ENCODE measurements around the gene DLAT. TPM values are rescaled to one million over a fixed set of nuclear protein-coding genes. Genes with fewer than 3 reads are reported as not detected.
"Not testable (repeated sequence)": the region's sequence is repeated elsewhere in the genome, so short reads cannot be mapped to it uniquely, and the experiment has no call there.

The DLAT gene
- total and polyA plus RNA-seq, 10 donors: 8.1 to 22.9 (median 18.4) TPM

- intact Hi-C loops (cut with DNase I; ENCODE audit: low total_unique reads): loop anchor here (5.0 kb wide), 1 partner anchor 63 kb away; the partner anchor contains the start of genes SDHD and TIMM8B
Measured at GRCh38 chr11:112024178-112024772, 933 bp upstream of the DLAT start.

GRCh38 chr11:112025707-112026106 is 499 bp downstream of the DLAT start:
- Histone ChIP-seq H3K27me3 (replicated peaks in 1 of 7) (no peaks in the 10 kb centered on the region), H3K4me1 (peaks cover 8 to 30% (median 22%) of the 10 kb centered on the region in 6 donors), H3K9me3 (no peaks in the 10 kb centered on the region), H3K36me3 (peaks cover 0 to 30% (median 24%) of the 10 kb centered on the region in 6 donors), H3K4me3 (peak overlapping the region; percentile 58 to 88 (median 82)), H3K27ac (peak overlapping the region; percentile 69 to 94 (median 92))
- WGBS, 5 donors: 0% methylated on average over 3 to 8 of the region's 8 CpGs
- no peak for DNase-seq
- intact Hi-C loops (cut with DNase I; ENCODE audit: low total_unique reads): no loop called here
- no peak for TF ChIP-seq POLR2AphosphoS5 (IDR thresholded peaks at IDR 0.05)
- TF ChIP-seq CTCF (IDR thresholded peaks at IDR 0.05 in 8 of 11, conservative IDR thresholded peaks at IDR 0.05 in 3 of 11): no peak
- no peak for TF ChIP-seq POLR2A (IDR thresholded peaks at IDR 0.05)

More at GRCh38 chr11:112024178-112024772, 933 bp upstream of the DLAT start:
- Histone ChIP-seq H3K4me3 (peak overlapping the region; percentile 58 to 88 (median 82)), H3K36me3 (peaks cover 0 to 20% (median 12%) of the 10 kb centered on the region in 6 donors), H3K27me3 (replicated peaks in 1 of 7) (no peaks in the 10 kb centered on the region), H3K27ac (peak overlapping the region; percentile 69 to 94 (median 92)), H3K9me3 (no peaks in the 10 kb centered on the region), H3K4me1 (peaks cover 8 to 30% (median 22%) of the 10 kb centered on the region in 6 donors)
- DNase-seq: no peak
- TF ChIP-seq POLR2AphosphoS5 (IDR thresholded peaks at IDR 0.05): no peak
- 6 to 14% (median 10%) methylated on average over 10 of the region's 10 CpGs for WGBS, 5 donors

GRCh38 chr11:112026784-112027410 is 1.7 kb downstream of the DLAT start:
- intact Hi-C loops (cut with DNase I; ENCODE audit: low total_unique reads); H3K27ac ChIP-seq; DNase-seq; H3K4me3 ChIP-seq; H3K27me3 ChIP-seq (replicated peaks in 1 of 7); H3K9me3 ChIP-seq: not testable (repeated sequence)
- Histone ChIP-seq H3K36me3 (peaks cover 0 to 42% (median 30%) of the 10 kb centered on the region in 6 donors), H3K4me1 (peaks cover 8 to 30% (median 22%) of the 10 kb centered on the region in 6 donors)
- 91 to 98% (median 92%) methylated on average over 5 to 37 of the region's 49 CpGs for WGBS, 5 donors

- intact Hi-C loops (cut with DNase I; ENCODE audit: low total_unique reads): no loop called here
- H3K36me3 ChIP-seq: peaks cover 0 to 68% (median 46%) of the 10 kb centered on the region in 6 donors
- H3K27ac ChIP-seq: no peak overlapping the region
- no peak overlapping the region for H3K4me3 ChIP-seq
- 92 to 98% (median 96%) methylated on average over 2 of the region's 2 CpGs for WGBS, 5 donors
- no peak for TF ChIP-seq CTCF (IDR thresholded peaks at IDR 0.05 in 8 of 11, conservative IDR thresholded peaks at IDR 0.05 in 3 of 11)
- no peak for TF ChIP-seq POLR2AphosphoS5 (IDR thresholded peaks at IDR 0.05)
- TF ChIP-seq POLR2A (IDR thresholded peaks at IDR 0.05): no peak
- H3K4me1 ChIP-seq: peaks cover 0 to 12% (median 7%) of the 10 kb centered on the region in 6 donors
- DNase-seq: no peak
- H3K9me3 ChIP-seq: no peaks in the 10 kb centered on the region
- H3K27me3 ChIP-seq (replicated peaks in 1 of 7): no peaks in the 10 kb centered on the region
Measured at GRCh38 chr11:112029460-112029859, 4.3 kb downstream of the DLAT start.

GRCh38 chr11:112033902-112034301 is 8.7 kb downstream of the DLAT start:
- H3K4me1 ChIP-seq: no peaks in the 10 kb centered on the region
- peaks cover 0 to 99% (median 66%) of the 10 kb centered on the region in 6 donors for H3K36me3 ChIP-seq
- no peak for DNase-seq
- no peak overlapping the region for H3K4me3 ChIP-seq
- no peaks in the 10 kb centered on the region for H3K27me3 ChIP-seq (replicated peaks in 1 of 7)
- H3K27ac ChIP-seq: no peak overlapping the region
- 92 to 97% (median 95%) methylated on average over 3 of the region's 3 CpGs for WGBS, 5 donors
- intact Hi-C loops (cut with DNase I; ENCODE audit: low total_unique reads): no loop called here
- no peaks in the 10 kb centered on the region for H3K9me3 ChIP-seq
- TF ChIP-seq POLR2A (IDR thresholded peaks at IDR 0.05): no peak
- no peak for TF ChIP-seq POLR2AphosphoS5 (IDR thresholded peaks at IDR 0.05)
- no peak for TF ChIP-seq CTCF (IDR thresholded peaks at IDR 0.05 in 8 of 11, conservative IDR thresholded peaks at IDR 0.05 in 3 of 11)
